HCT116 (cell line): ENCODE measurements around the gene RBM23. TPM values are rescaled to one million over a fixed set of nuclear protein-coding genes. Genes with fewer than 3 reads are reported as not detected.

Experiments used
- ATAC-seq: fragments of 200-7000 bp; cut with Tn5 transposase; 2 replicates; pipeline ENCODE4 v1.9.1; 2020; ENCODE audit warnings: mild to moderate bottlenecking, moderate library complexity
- BruUV-seq: library from RNA; stranded (reverse); fragments of 400-500 nt; replicated peaks from 2 replicates; lab custom pipeline; 2021; lab: Mats Ljungman, UMichigan
- CTCF ChIA-PET: fragments of 300-600 bp; sonication (Branson Sonifier 250); formaldehyde crosslinking; loops from one replicate; lab custom pipeline; 2021; ENCODE audit warnings: antibody characterized with exemption; lab: Charles Lee
- POLR2A ChIA-PET: fragments of 300-600, 350-600 bp; sonication (Branson Sonifier 250); formaldehyde crosslinking; loops from one replicate; lab custom pipeline; 2021; ENCODE audit warnings: antibody characterized with exemption; lab: Charles Lee
- RAD21 ChIA-PET, 2 experiments: fragments of 300-600 bp; sonication (Branson Sonifier 250); formaldehyde crosslinking; loops; one replicate each; lab custom pipeline; 2023; ENCODE audit warnings: low total read pairs in 2 of 2; ENCODE audit not compliant: uncharacterized antibody in 2 of 2, unreplicated experiment in 2 of 2, low non-redundant PET in 1 of 2; lab: Charles Lee
- DNase-seq: peaks from one replicate; pipeline ENCODE4 v3.0.0-alpha.2; 2010; ENCODE audit warnings: low read depth, low spot score
- H2AFZ ChIP-seq: fragments of 200-600 bp; shearing (Covaris generic), sonication (generic); 2 replicates; pipeline ENCODE4 v1.6.1; 2017; ENCODE audit warnings: low read depth, mixed run types, mixed read lengths, antibody characterized with exemption, low read length; ENCODE audit not compliant: poor library complexity, severe bottlenecking
- H3K27ac ChIP-seq: 2 replicates; pipeline ENCODE4 v1.5.1; 2012; ENCODE audit warnings: low read depth, low read length
- H3K27me3 ChIP-seq: fragments of 200-600 bp; sonication (generic); 2 replicates; pipeline ENCODE4 v1.6.1; 2016; ENCODE audit warnings: mixed run types, low read length, mixed read lengths; ENCODE audit not compliant: insufficient read depth
- H3K36me3 ChIP-seq, 2 experiments: fragments of 200-500 bp in 1 of 2; fragments of 200-600 bp in 1 of 2; sonication (Bioruptor generic) in 1 of 2; sonication (generic) in 1 of 2; 2 replicates each; pipeline versions ENCODE4 v1.5.1 to v1.6.1; 2014 to 2016; ENCODE audit warnings: low read length in 2 of 2, inconsistent platforms in 1 of 2, mixed read lengths in 1 of 2, mixed run types in 1 of 2; ENCODE audit not compliant: insufficient read depth in 2 of 2, control insufficient read depth in 1 of 2
- H3K4me1 ChIP-seq, 2 experiments: fragments of 200-600 bp in 1 of 2; sonication (generic) in 1 of 2; 2 replicates each; pipeline versions ENCODE4 v1.5.1 to v1.6.1; 2012 to 2017; ENCODE audit warnings: low read length in 2 of 2, inconsistent platforms in 1 of 2, mild to moderate bottlenecking in 1 of 2, mixed read lengths in 1 of 2, mixed run types in 1 of 2, moderate library complexity in 1 of 2; ENCODE audit not compliant: insufficient read depth in 2 of 2, control insufficient read depth in 1 of 2
- H3K4me2 ChIP-seq: fragments of 200-600 bp; sonication (generic); 2 replicates; pipeline ENCODE4 v1.6.1; 2017; ENCODE audit warnings: mixed run types, low read length, mixed read lengths
- H3K4me3 ChIP-seq, 2 experiments: fragments of 200-600 bp in 1 of 2; sonication (generic) in 1 of 2; replicated peaks in 1 of 2; 2 replicates each; pipeline ENCODE4 v1.5.1; 2011 to 2016; ENCODE audit warnings: low read length in 2 of 2, control low read depth in 1 of 2, low read depth in 1 of 2, mild to moderate bottlenecking in 1 of 2, mixed read lengths in 1 of 2, mixed run types in 1 of 2
- H3K79me2 ChIP-seq: fragments of 200-600 bp; sonication (generic); 2 replicates; pipeline ENCODE4 v1.6.1; 2017; ENCODE audit warnings: mild to moderate bottlenecking, mixed run types, low read length, moderate library complexity, mixed read lengths; ENCODE audit not compliant: insufficient read depth
- H3K9ac ChIP-seq: fragments of 200-600 bp; sonication (generic); 2 replicates; pipeline ENCODE4 v1.6.1; 2016; ENCODE audit warnings: low read length, mixed read lengths
- H3K9me2 ChIP-seq: fragments of 200-600 bp; sonication (generic), shearing (Covaris generic); 2 replicates; pipeline ENCODE4 v1.6.1; 2017; ENCODE audit warnings: mixed run types, mild to moderate bottlenecking, moderate library complexity; ENCODE audit not compliant: insufficient read depth
- H3K9me3 ChIP-seq, 2 experiments: fragments of 200-500 bp in 1 of 2; fragments of 200-600 bp in 1 of 2; sonication (Bioruptor generic) in 1 of 2; sonication (generic) in 1 of 2; 2 replicates each; pipeline ENCODE4 v1.6.1; 2014 to 2017; ENCODE audit warnings: low read length in 2 of 2, mixed read lengths in 2 of 2, inconsistent platforms in 1 of 2, low read depth in 1 of 2, mild to moderate bottlenecking in 1 of 2, mixed run types in 1 of 2, moderate library complexity in 1 of 2; ENCODE audit not compliant: control insufficient read depth in 1 of 2, insufficient read depth in 1 of 2
- H4K20me1 ChIP-seq: fragments of 200-600 bp; sonication (generic), shearing (Covaris generic); 2 replicates; pipeline ENCODE4 v1.6.1; 2017; ENCODE audit warnings: mixed run types, mild to moderate bottlenecking, moderate library complexity; ENCODE audit not compliant: insufficient read depth
- ATF3 ChIP-seq: IDR thresholded peaks from 2 replicates; pipeline ENCODE4 v1.6.1; 2012
- CBX3 ChIP-seq: IDR thresholded peaks from 2 replicates; pipeline ENCODE4 v1.6.1; 2012; ENCODE audit warnings: low read depth
- CEBPB ChIP-seq: IDR thresholded peaks from 2 replicates; pipeline ENCODE4 v1.6.1; 2012; ENCODE audit warnings: low read depth
- EGR1 ChIP-seq: IDR thresholded peaks from 2 replicates; pipeline ENCODE4 v1.6.1; 2012; ENCODE audit warnings: low read depth
- ELF1 ChIP-seq: IDR thresholded peaks from 2 replicates; pipeline ENCODE4 v1.6.1; 2012; ENCODE audit warnings: low read depth, borderline replicate concordance
- EZH2 ChIP-seq: fragments of 200-600 bp; sonication (generic); IDR thresholded peaks from 2 replicates; pipeline ENCODE4 v1.6.1; 2017; ENCODE audit warnings: antibody characterized with exemption, mixed run types
- EZH2phosphoT487 ChIP-seq: fragments of 200-600 bp; IDR thresholded peaks from 2 replicates; pipeline ENCODE4 v1.6.1; 2018; ENCODE audit warnings: antibody characterized with exemption, borderline replicate concordance
- FOSL1 ChIP-seq: IDR thresholded peaks from 2 replicates; pipeline ENCODE4 v1.6.1; 2012; ENCODE audit warnings: low read depth
- MAX ChIP-seq: IDR thresholded peaks from 2 replicates; pipeline ENCODE4 v1.6.1; 2012
- POLR2A ChIP-seq: IDR thresholded peaks from 2 replicates; pipeline ENCODE4 v1.7.0; 2011; ENCODE audit warnings: borderline replicate concordance; ENCODE audit not compliant: insufficient read depth, insufficient read length; ENCODE audit errors: extremely low read depth
- POLR2AphosphoS5 ChIP-seq: IDR thresholded peaks from 2 replicates; pipeline ENCODE4 v1.6.1; 2011; ENCODE audit warnings: mild to moderate bottlenecking, low read depth, low read length, moderate library complexity
- REST ChIP-seq: IDR thresholded peaks from 2 replicates; pipeline ENCODE4 v1.6.1; 2012; ENCODE audit warnings: low read depth
- SIN3A ChIP-seq: IDR thresholded peaks from 2 replicates; pipeline ENCODE4 v1.6.1; 2012; ENCODE audit warnings: low read depth
- SP1 ChIP-seq: IDR thresholded peaks from 2 replicates; pipeline ENCODE4 v1.6.1; 2012; ENCODE audit warnings: low read depth
- SRF ChIP-seq: IDR thresholded peaks from 2 replicates; pipeline ENCODE4 v1.6.1; 2012; ENCODE audit warnings: low read depth
- TCF7L2 ChIP-seq: IDR thresholded peaks from 2 replicates; pipeline ENCODE4 v1.7.0; 2011; ENCODE audit warnings: borderline replicate concordance, inconsistent platforms; ENCODE audit not compliant: insufficient read depth, insufficient read length; ENCODE audit errors: extremely low read depth
- YY1 ChIP-seq: IDR thresholded peaks from 2 replicates; pipeline ENCODE4 v1.6.1; 2011; ENCODE audit warnings: low read length, low read depth, moderate library complexity, mild to moderate bottlenecking; ENCODE audit not compliant: insufficient replicate concordance; ENCODE audit errors: extremely low read depth
- ZBTB33 ChIP-seq: IDR thresholded peaks from 2 replicates; pipeline ENCODE4 v1.6.1; 2011; ENCODE audit warnings: mild to moderate bottlenecking, low read length, moderate library complexity; ENCODE audit not compliant: insufficient replicate concordance; ENCODE audit errors: extremely low read depth
- ZFX ChIP-seq: fragments of 450-650 bp; IDR thresholded peaks from 2 replicates; pipeline ENCODE4 v1.6.1; 2017
- ZNF274 ChIP-seq: fragments of 200-500 bp; sonication (Bioruptor generic); IDR thresholded peaks from 2 replicates; pipeline ENCODE4 v1.6.1; 2014; ENCODE audit warnings: mild to moderate bottlenecking, low read depth, low read length, inconsistent platforms
- intact Hi-C: fragments of 100-400 bp; cut with micrococcal nuclease; formaldehyde crosslinking; loops from 2 replicates; pipeline ENCODE4 v1.10.0; 2022
- total RNA-seq: library from RNA; stranded (reverse); gene quantifications from one replicate; pipeline ENCODE4 v1.2.1, GENCODE V29; 2021; ENCODE audit not compliant: unreplicated experiment

RBM23 gene
- total RNA-seq, 1 experiment from 2014 or later = 67.2 TPM

GRCh38 chr14:22893706-22894105, 25.2 kb downstream of the RBM23 start (continued):
- no peak for TF ChIP-seq CEBPB
- no peak for TF ChIP-seq POLR2A
- no peak for TF ChIP-seq FOSL1
- no peak for TF ChIP-seq TCF7L2
- TF ChIP-seq MAX = no peak

GRCh38 chr14:22892488-22892887, 26.5 kb downstream of the RBM23 start:
- Histone ChIP-seq H3K27ac (no peak overlapping the region), H4K20me1 (no peaks in the 10 kb centered on the region), H3K9me2 (no peaks in the 10 kb centered on the region), H3K4me1 (peaks cover 13 to 19% of the 10 kb centered on the region in 2 experiments), H3K4me3 (no peak overlapping the region), H3K9me3 (no peaks in the 10 kb centered on the region), H3K36me3 (no peaks in the 10 kb centered on the region), H3K4me2 (no peak overlapping the region), H3K27me3 (no peaks in the 10 kb centered on the region), H2AFZ (no peak overlapping the region), H3K9ac (no peak overlapping the region), H3K79me2 (no peaks in the 10 kb centered on the region; the same call in 1 of the 2 replicates)
- ATAC-seq (no peak), DNase-seq (no peak)
- ChIA-PET RAD21 (no interaction called here), POLR2A (no interaction called here), CTCF (no interaction called here)
- no TSS peak for BruUV-seq
- intact Hi-C loops = no loop called here
- TF ChIP-seq POLR2A (no peak), ZNF274 (no peak), ATF3 (no peak), CEBPB (no peak), SP1 (no peak), MAX (no peak), EGR1 (no peak), ZFX (no peak), ELF1 (no peak), POLR2AphosphoS5 (no peak), REST (no peak), YY1 (no peak), CBX3 (no peak), SIN3A (no peak), FOSL1 (no peak), ZBTB33 (no peak), EZH2phosphoT487 (no peak), EZH2 (no peak), SRF (no peak)
